CD14-positive monocyte (primary cell): ENCODE results near the gene NECAB3. TPM values are rescaled to one million over a fixed set of nuclear protein-coding genes. Genes with fewer than 3 reads are reported as not detected.
A peak's percentile ranks its signal among the peaks of the same experiment; 100 is the strongest.

Experiments used
- DNase-seq, 3 donors: peaks; one replicate each; pipeline ENCODE4 v3.0.0-alpha.2; 2011 to 2022
- H2AFZ ChIP-seq: 2 replicates; pipeline ENCODE4 v1.6.0; 2012; ENCODE audit warnings: mild to moderate bottlenecking, low read depth, low read length, inconsistent platforms; ENCODE audit not compliant: insufficient read depth, poor library complexity, severe bottlenecking
- H3K27ac ChIP-seq, 2 donors: 1 replicate in 1 of 2; 2 replicates in 1 of 2; pipeline ENCODE4 v1.5.1; 2012 to 2013; ENCODE audit warnings: low read length in 2 of 2, control low read depth in 1 of 2, inconsistent platforms in 1 of 2, low read depth in 1 of 2, mild to moderate bottlenecking in 1 of 2
- H3K27me3 ChIP-seq, 2 donors: one replicate each; pipeline versions ENCODE4 v1.6.0 to v1.6.1; 2011 to 2013; ENCODE audit warnings: low read length in 2 of 2; ENCODE audit not compliant: control insufficient read depth in 2 of 2, insufficient read depth in 2 of 2
- H3K36me3 ChIP-seq, 2 donors: replicated peaks in 1 of 2; 1 replicate in 1 of 2; 2 replicates in 1 of 2; pipeline versions ENCODE4 v1.5.1 to v1.6.1; 2012 to 2013; ENCODE audit warnings: low read length in 2 of 2, control low read depth in 1 of 2, inconsistent platforms in 1 of 2, mild to moderate bottlenecking in 1 of 2; ENCODE audit not compliant: insufficient read depth in 2 of 2, control insufficient read depth in 1 of 2
- H3K4me1 ChIP-seq, 2 donors: 1 replicate in 1 of 2; 2 replicates in 1 of 2; pipeline versions ENCODE4 v1.5.1 to v1.6.1; 2012 to 2013; ENCODE audit warnings: low read length in 2 of 2, control low read depth in 1 of 2, inconsistent platforms in 1 of 2, mild to moderate bottlenecking in 1 of 2, moderate library complexity in 1 of 2; ENCODE audit not compliant: insufficient read depth in 2 of 2, control insufficient read depth in 1 of 2
- H3K4me2 ChIP-seq: replicated peaks from 2 replicates; pipeline ENCODE3; 2012; ENCODE audit warnings: low read length, moderate library complexity, mild to moderate bottlenecking; ENCODE audit not compliant: poor library complexity, severe bottlenecking; ENCODE audit errors: extremely low read depth
- H3K4me3 ChIP-seq, 3 experiments: fragments of 200-600 bp in 1 of 3; sonication (generic) in 1 of 3; replicated peaks in 1 of 3; 1 replicate in 2 of 3; 2 replicates in 1 of 3; pipeline ENCODE4 v1.5.1; 2011 to 2013; ENCODE audit warnings: low read length in 3 of 3, mild to moderate bottlenecking in 3 of 3, control low read depth in 2 of 3, low read depth in 2 of 3, inconsistent platforms in 1 of 3, moderate library complexity in 1 of 3
- H3K79me2 ChIP-seq: 2 replicates; pipeline ENCODE4 v1.6.0; 2012; ENCODE audit warnings: mild to moderate bottlenecking, control low read depth, inconsistent platforms, low read length, moderate library complexity; ENCODE audit not compliant: insufficient read depth
- H3K9ac ChIP-seq: 2 replicates; pipeline ENCODE4 v1.6.0; 2017; ENCODE audit warnings: low read length, mild to moderate bottlenecking; ENCODE audit not compliant: insufficient read depth, poor library complexity, severe bottlenecking
- H3K9me3 ChIP-seq, 2 donors: replicated peaks in 1 of 2; 1 replicate in 1 of 2; 2 replicates in 1 of 2; pipeline versions ENCODE4 v1.5.1 to v1.6.1; 2012 to 2013; ENCODE audit warnings: low read length in 2 of 2, control low read depth in 1 of 2; ENCODE audit not compliant: control insufficient read depth in 1 of 2, insufficient read depth in 1 of 2
- H4K20me1 ChIP-seq: 2 replicates; pipeline ENCODE4 v1.6.0; 2012; ENCODE audit warnings: mild to moderate bottlenecking, low read length, control low read depth, moderate library complexity; ENCODE audit not compliant: insufficient read depth
- H3K27ac Mint-ChIP-seq, 7 donors: one replicate each; pipeline ENCODE4 v1.8.0; 2020; ENCODE audit warnings: mild to moderate bottlenecking in 7 of 7, mixed read lengths in 7 of 7, moderate library complexity in 6 of 7, inconsistent platforms in 2 of 7
- H3K27me3 Mint-ChIP-seq, 3 donors: one replicate each; pipeline ENCODE4 v1.8.0; 2021 to 2022; ENCODE audit warnings: low read depth in 3 of 3, mild to moderate bottlenecking in 3 of 3, mixed read lengths in 3 of 3, moderate library complexity in 3 of 3, inconsistent platforms in 1 of 3
- H3K36me3 Mint-ChIP-seq, 2 donors: one replicate each; pipeline ENCODE4 v1.8.0; 2020; ENCODE audit warnings: mixed read lengths in 2 of 2, inconsistent platforms in 1 of 2, mild to moderate bottlenecking in 1 of 2
- H3K4me1 Mint-ChIP-seq: one replicate; pipeline ENCODE4 v1.8.0; 2020; ENCODE audit warnings: mild to moderate bottlenecking, mixed read lengths
- H3K4me3 Mint-ChIP-seq, 2 donors: one replicate each; pipeline ENCODE4 v1.8.0; 2020; ENCODE audit warnings: mild to moderate bottlenecking in 2 of 2, mixed read lengths in 2 of 2, moderate library complexity in 1 of 2
- H3K9me3 Mint-ChIP-seq, 7 donors: one replicate each; pipeline ENCODE4 v1.8.0; 2020 to 2022; ENCODE audit warnings: mixed read lengths in 7 of 7, mild to moderate bottlenecking in 6 of 7, moderate library complexity in 6 of 7, inconsistent platforms in 2 of 7
- CTCF ChIP-seq: fragments of 200-600 bp; IDR thresholded peaks from one replicate; pipeline ENCODE4 v1.8.0; 2022; ENCODE audit warnings: antibody characterized with exemption, mild to moderate bottlenecking
- WGBS: methylation state at CpG from one replicate; pipeline ENCODE4 v1.1.5; 2013; ENCODE audit warnings: missing lambda C conversion rate; ENCODE audit not compliant: insufficient coverage; 5-methylcytosine and 5-hydroxymethylcytosine counted together
- intact Hi-C, 2 donors: fragments of 100-400 bp; cut with micrococcal nuclease; formaldehyde crosslinking; loops; one replicate each; pipeline versions ENCODE4 v1.15.0 to v1.15.1; 2023
- polyA minus RNA-seq: library from RNA; depleted of rRNA, polyadenylated mRNA; stranded (reverse); fragments of >200 nt; gene quantifications from 2 replicates; pipeline ENCODE4 v1.2.3, GENCODE V29; 2012
- polyA plus RNA-seq, 3 donors: library from polyadenylated mRNA; depleted of rRNA in 1 of 3; unstranded in 2 of 3; stranded (reverse) in 1 of 3; fragments of 300-500 nt in 2 of 3; fragments of >200 nt in 1 of 3; fragmentation: Illumina TruSeq in 2 of 3; gene quantifications; 1 replicate in 2 of 3; 2 replicates in 1 of 3; pipeline ENCODE4 v1.2.3, GENCODE V29; 2012 to 2021
- total RNA-seq, 12 experiments: library from RNA in 1 of 12; stranded (reverse) in 1 of 12; fragments of 120-200 nt in 1 of 12; gene quantifications; one replicate each; pipeline ENCODE4 v1.2.4 and lab custom pipeline; 2013 to 2026; ENCODE audit warnings: mixed read lengths in 6 of 12, inconsistent platforms in 1 of 12

Gene NECAB3
- total RNA-seq (2013), result 7.7 TPM
- polyA plus RNA-seq (10 to 100 TPM in 1 of 3 donors, 1 to 10 TPM in 2; 1.3 to 12.8 (median 1.8) TPM), polyA minus RNA-seq (15.5 and 15.6 TPM in 2 replicates), total RNA-seq (lab: John Stamatoyannopoulos, UW) (1.2 to 7.1 (median 5.1) reads per million in 11 experiments)

GRCh38 chr20:33674294-33675135, at the start of gene NECAB3:
NECAB3 (minus strand) TSS chr20:33674428; CDS start chr20:33674352, 76 bp downstream.
- WGBS, result 5% methylated on average over 65 of the region's 73 CpGs
- Histone ChIP-seq H3K4me2 (peak within 1 kb of the TSS; percentile 76), H3K36me3 (no peaks in the 10 kb centered on the region), H3K4me1 (peaks cover 14 to 19% of the 10 kb centered on the region in 2 donors), H4K20me1 (no peaks in the 10 kb centered on the region), H3K27ac (peak within 1 kb of the TSS in 1 of 2 donors; percentile 49), H3K9ac (peak within 1 kb of the TSS; percentile 57), H3K79me2 (no peaks in the 10 kb centered on the region), H3K4me3 (peak within 1 kb of the TSS; percentile 56 to 74 (median 57)), H3K27me3 (no peaks in the 10 kb centered on the region), H3K9me3 (no peaks in the 10 kb centered on the region), H2AFZ (peak within 1 kb of the TSS; percentile 87)
- intact Hi-C loops, result loop anchor here in 1 of 2 donors (5.0 kb wide), 1 partner anchor 232 kb away; the partner anchor contains the start of gene SNTA1
- no peak for TF ChIP-seq CTCF
- peak within 1 kb of the TSS; percentile 91 to 97 for H3K4me3 Mint-ChIP-seq
- no peaks in the 10 kb centered on the region for H3K9me3 Mint-ChIP-seq
- peak in 2 of 3 donors; percentile 53 to 65 for DNase-seq
- H3K27ac Mint-ChIP-seq, result peak within 1 kb of the TSS; percentile 39 to 91 (median 77)
- H3K36me3 Mint-ChIP-seq, result peaks cover 7 to 23% of the 10 kb centered on the region in 2 donors
- peaks cover 17% of the 10 kb centered on the region for H3K4me1 Mint-ChIP-seq
- peaks cover 2 to 8% (median 3%) of the 10 kb centered on the region in 3 donors for H3K27me3 Mint-ChIP-seq

- no peaks in the 10 kb centered on the region for H3K9me3 ChIP-seq
- DNase-seq, result no peak
- H3K79me2 ChIP-seq, result peaks cover 18% of the 10 kb centered on the region
- no CpG with 5 or more reads among the region's 11 CpGs for WGBS
- H3K4me1 Mint-ChIP-seq, result peaks cover 43% of the 10 kb centered on the region
- H3K9me3 Mint-ChIP-seq, result peaks cover 0 to 4% (median 0%) of the 10 kb centered on the region in 7 donors
- H3K4me3 Mint-ChIP-seq, result no peak overlapping the region
- intact Hi-C loops, result loop anchor here in 1 of 2 donors (5.0 kb wide), 1 partner anchor 34 kb away; the partner anchor contains the start of gene E2F1
- no peak for TF ChIP-seq CTCF
- H3K9ac ChIP-seq, result no peak overlapping the region
- no peak overlapping the region for H3K4me3 ChIP-seq
- H3K4me2 ChIP-seq, result no peak overlapping the region
- H3K4me1 ChIP-seq, result peaks cover 24 to 32% of the 10 kb centered on the region in 2 donors
- H3K27me3 ChIP-seq, result no peaks in the 10 kb centered on the region
- no peaks in the 10 kb centered on the region for H3K36me3 ChIP-seq
- no peaks in the 10 kb centered on the region for H4K20me1 ChIP-seq
- H3K27ac ChIP-seq, result no peak overlapping the region
- H3K27ac Mint-ChIP-seq, result no peak overlapping the region
- no peaks in the 10 kb centered on the region for H3K36me3 Mint-ChIP-seq
- no peak overlapping the region for H2AFZ ChIP-seq
- peaks cover 0 to 3% (median 0%) of the 10 kb centered on the region in 3 donors for H3K27me3 Mint-ChIP-seq
These were observed 47.3 kb upstream of the NECAB3 start for GRCh38 chr20:33721391-33722140.
